Trophoblast cell (in vitro differentiated cells and primary cell): ENCODE measurements around the gene G3BP2.
"Not testable (repeated sequence)": the region's sequence is repeated elsewhere in the genome, so short reads cannot be mapped to it uniquely, and the experiment has no call there.

Source experiments
- DNase-seq, 2 donors: peaks; one replicate each; pipeline ENCODE4 v3.0.0-alpha.2; 2016
- H2AFZ ChIP-seq: 2 replicates; pipeline ENCODE4 v1.6.1; 2013; ENCODE audit warnings: low read length, moderate library complexity, mild to moderate bottlenecking; ENCODE audit not compliant: insufficient read depth, poor library complexity
- H2AK5ac ChIP-seq: 2 replicates; pipeline ENCODE4 v1.6.1; 2013; ENCODE audit warnings: mild to moderate bottlenecking, low read length
- H2BK120ac ChIP-seq: 2 replicates; pipeline ENCODE4 v1.6.1; 2013; ENCODE audit warnings: low read length, mild to moderate bottlenecking, moderate library complexity; ENCODE audit not compliant: insufficient read depth, poor library complexity
- H2BK12ac ChIP-seq: 2 replicates; pipeline ENCODE4 v1.6.1; 2013; ENCODE audit warnings: mild to moderate bottlenecking, low read length, moderate library complexity
- H2BK5ac ChIP-seq: 2 replicates; pipeline ENCODE4 v1.6.1; 2013; ENCODE audit warnings: low read length, low read depth, moderate library complexity, mild to moderate bottlenecking; ENCODE audit not compliant: poor library complexity
- H3K14ac ChIP-seq: 2 replicates; pipeline ENCODE4 v1.6.1; 2013; ENCODE audit warnings: mild to moderate bottlenecking, low read length
- H3K18ac ChIP-seq: 2 replicates; pipeline ENCODE4 v1.6.1; 2013; ENCODE audit warnings: mild to moderate bottlenecking, low read length
- H3K23ac ChIP-seq: 2 replicates; pipeline ENCODE4 v1.6.1; 2013; ENCODE audit warnings: low read length
- H3K27ac ChIP-seq: 2 replicates; pipeline ENCODE4 v1.5.1; 2013; ENCODE audit warnings: low read depth, mild to moderate bottlenecking, inconsistent platforms, low read length, moderate library complexity
- H3K27me3 ChIP-seq: 2 replicates; pipeline ENCODE4 v1.6.1; 2013; ENCODE audit warnings: inconsistent platforms, mild to moderate bottlenecking, low read length, moderate library complexity; ENCODE audit not compliant: insufficient read depth
- H3K36me3 ChIP-seq, 2 experiments: 1 replicate in 1 of 2; 2 replicates in 1 of 2; pipeline ENCODE4 v1.6.1; 2013; ENCODE audit warnings: low read length in 2 of 2, mild to moderate bottlenecking in 2 of 2, moderate library complexity in 1 of 2; ENCODE audit not compliant: insufficient read depth in 2 of 2, control insufficient read depth in 1 of 2
- H3K4ac ChIP-seq: 2 replicates; pipeline ENCODE4 v1.6.1; 2013; ENCODE audit warnings: low read depth, mild to moderate bottlenecking, low read length, moderate library complexity
- H3K4me1 ChIP-seq, 2 experiments: 1 replicate in 1 of 2; 2 replicates in 1 of 2; pipeline ENCODE4 v1.6.1; 2013; ENCODE audit warnings: low read length in 2 of 2, mild to moderate bottlenecking in 2 of 2, moderate library complexity in 1 of 2; ENCODE audit not compliant: insufficient read depth in 2 of 2, control insufficient read depth in 1 of 2
- H3K4me2 ChIP-seq: 2 replicates; pipeline ENCODE4 v1.6.1; 2013; ENCODE audit warnings: inconsistent platforms, mild to moderate bottlenecking, low read length, moderate library complexity
- H3K4me3 ChIP-seq: 2 replicates; pipeline ENCODE4 v1.5.1; 2013; ENCODE audit warnings: mild to moderate bottlenecking, low read depth, low read length, inconsistent platforms
- H3K79me1 ChIP-seq: one replicate; pipeline ENCODE4 v1.6.1; 2013; ENCODE audit warnings: low read length
- H3K79me2 ChIP-seq: 2 replicates; pipeline ENCODE4 v1.6.1; 2013; ENCODE audit warnings: low read length, mild to moderate bottlenecking; ENCODE audit not compliant: control insufficient read depth, insufficient read depth, poor library complexity
- H3K9ac ChIP-seq: 2 replicates; pipeline ENCODE4 v1.6.1; 2013; ENCODE audit warnings: mild to moderate bottlenecking, low read length
- H3K9me3 ChIP-seq: 2 replicates; pipeline ENCODE4 v1.6.1; 2013; ENCODE audit warnings: low read depth, mild to moderate bottlenecking, control low read depth, inconsistent platforms, low read length; ENCODE audit not compliant: insufficient read depth
- H4K12ac ChIP-seq: 2 replicates; pipeline ENCODE4 v1.6.1; 2013; ENCODE audit warnings: low read depth, mild to moderate bottlenecking, low read length, moderate library complexity
- H4K8ac ChIP-seq: 2 replicates; pipeline ENCODE4 v1.6.1; 2013; ENCODE audit warnings: low read depth, mild to moderate bottlenecking, low read length, moderate library complexity
- H4K91ac ChIP-seq: one replicate; pipeline ENCODE4 v1.6.1; 2013; ENCODE audit warnings: low read depth, mild to moderate bottlenecking, low read length, moderate library complexity
- WGBS: extraction: QIAGEN DNeasy Blood & Tissue Kit; methylation state at CpG from one replicate; pipeline ENCODE4 v1.1.7; 2013; ENCODE audit warnings: missing lambda C conversion rate; ENCODE audit not compliant: insufficient read length, insufficient coverage; ENCODE audit errors: extremely low coverage; 5-methylcytosine and 5-hydroxymethylcytosine counted together

G3BP2 gene

GRCh38 chr4:75664604-75665003, 8.6 kb downstream of the G3BP2 start:
- not testable (repeated sequence) for H2BK5ac ChIP-seq, H3K14ac ChIP-seq, H3K18ac ChIP-seq, H4K91ac ChIP-seq, H3K4me2 ChIP-seq, H4K8ac ChIP-seq, H3K23ac ChIP-seq, H2BK12ac ChIP-seq, H3K27me3 ChIP-seq, H3K27ac ChIP-seq, H3K79me1 ChIP-seq, H3K36me3 ChIP-seq, H3K4me1 ChIP-seq, H2AFZ ChIP-seq, H3K9me3 ChIP-seq, H3K4me3 ChIP-seq, H2AK5ac ChIP-seq, DNase-seq, H4K12ac ChIP-seq, H3K9ac ChIP-seq, H2BK120ac ChIP-seq
- Histone ChIP-seq H3K79me2 (peaks cover 14% of the 10 kb centered on the region), H3K4ac (peak overlapping the region; percentile 93)
- WGBS = no CpG with 5 or more reads among the region's 3 CpGs

GRCh38 chr4:75662626-75663025, 10.6 kb downstream of the G3BP2 start:
- Histone ChIP-seq H4K8ac (no peak overlapping the region), H3K36me3 (peaks cover 3 to 7% of the 10 kb centered on the region in 2 experiments), H4K91ac (no peak overlapping the region), H3K9me3 (no peaks in the 10 kb centered on the region), H2BK120ac (no peak overlapping the region), H3K27me3 (no peaks in the 10 kb centered on the region), H2BK5ac (no peak overlapping the region), H3K4me2 (no peak overlapping the region), H3K14ac (no peak overlapping the region), H3K18ac (no peak overlapping the region), H3K4ac (no peak overlapping the region), H3K79me2 (peaks cover 14% of the 10 kb centered on the region), H3K4me3 (no peak overlapping the region), H4K12ac (no peak overlapping the region), H3K27ac (no peak overlapping the region), H3K4me1 (peaks cover 0 to 2% of the 10 kb centered on the region in 2 experiments), H3K9ac (no peak overlapping the region), H2AK5ac (no peak overlapping the region), H2AFZ (no peak overlapping the region), H2BK12ac (no peak overlapping the region), H3K23ac (no peak overlapping the region), H3K79me1 (no peaks in the 10 kb centered on the region)
- no peak for DNase-seq
- WGBS = no CpG with 5 or more reads among the region's 2 CpGs

GRCh38 chr4:75660491-75660890, 12.7 kb downstream of the G3BP2 start:
- no peak overlapping the region for H3K4me2 ChIP-seq
- peaks cover 3 to 7% of the 10 kb centered on the region in 2 experiments for H3K36me3 ChIP-seq
- no peak overlapping the region for H4K91ac ChIP-seq
- H3K4me3 ChIP-seq = no peak overlapping the region
- no peak overlapping the region for H2BK12ac ChIP-seq
- DNase-seq = no peak
- no peaks in the 10 kb centered on the region for H3K79me1 ChIP-seq
- H3K18ac ChIP-seq = no peak overlapping the region
- H3K79me2 ChIP-seq = peaks cover 9% of the 10 kb centered on the region
- no peak overlapping the region for H2BK5ac ChIP-seq
- no peaks in the 10 kb centered on the region for H3K9me3 ChIP-seq
- H4K12ac ChIP-seq = no peak overlapping the region
- no peak overlapping the region for H4K8ac ChIP-seq
- no peak overlapping the region for H3K14ac ChIP-seq
- no peak overlapping the region for H3K9ac ChIP-seq
- H2BK120ac ChIP-seq = no peak overlapping the region
- H3K23ac ChIP-seq = no peak overlapping the region
- H3K4ac ChIP-seq = no peak overlapping the region
- no peak overlapping the region for H2AK5ac ChIP-seq
- no peaks in the 10 kb centered on the region for H3K27me3 ChIP-seq
- H2AFZ ChIP-seq = no peak overlapping the region
- no peak overlapping the region for H3K27ac ChIP-seq
- WGBS = no CpG with 5 or more reads among the region's 2 CpGs
- H3K4me1 ChIP-seq = no peaks in the 10 kb centered on the region

DNA sequence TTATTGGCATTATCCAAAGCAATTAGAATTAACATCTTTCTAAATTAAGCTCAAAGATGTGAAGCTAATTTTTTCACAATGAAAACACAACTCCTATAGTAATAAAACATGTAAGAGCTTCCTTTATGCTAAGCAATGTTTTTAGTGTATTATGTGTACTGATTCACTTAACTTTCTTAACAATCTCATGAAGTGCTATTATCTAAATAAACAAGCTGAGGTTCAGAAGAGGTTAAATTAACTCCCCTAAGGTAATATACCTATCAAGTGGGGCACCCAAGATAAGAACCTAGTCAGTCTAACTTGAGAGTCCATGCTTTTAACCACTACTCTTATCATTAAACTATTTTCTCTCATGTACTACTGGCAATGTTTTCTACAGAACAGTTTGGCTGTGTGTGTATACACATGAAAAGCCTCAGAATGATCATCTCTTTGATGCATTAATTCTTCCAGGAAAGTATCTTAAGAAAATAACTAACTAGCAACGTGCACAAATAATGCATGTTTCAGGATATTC, 13.6 kb downstream of the G3BP2 start:
- Histone ChIP-seq H3K23ac (no peak overlapping the region), H3K9me3 (no peaks in the 10 kb centered on the region), H3K27ac (no peak overlapping the region), H2AFZ (no peak overlapping the region), H3K79me1 (no peaks in the 10 kb centered on the region), H3K4me1 (no peaks in the 10 kb centered on the region), H4K12ac (no peak overlapping the region), H3K14ac (no peak overlapping the region), H2BK12ac (no peak overlapping the region), H2AK5ac (no peak overlapping the region), H3K9ac (no peak overlapping the region), H2BK120ac (no peak overlapping the region), H3K36me3 (peaks cover 3 to 7% of the 10 kb centered on the region in 2 experiments), H4K91ac (no peak overlapping the region), H3K18ac (no peak overlapping the region), H3K27me3 (no peaks in the 10 kb centered on the region), H3K4me3 (no peak overlapping the region), H3K4ac (no peak overlapping the region), H4K8ac (no peak overlapping the region), H2BK5ac (no peak overlapping the region), H3K4me2 (no peak overlapping the region), H3K79me2 (peaks cover 5% of the 10 kb centered on the region)
- no CpG with 5 or more reads among the region's 1 CpG for WGBS
- DNase-seq = no peak
